PC-3 (cell line): ENCODE measurements around the gene LRRC8A.
"Not testable (repeated sequence)": the region's sequence is repeated elsewhere in the genome, so short reads cannot be mapped to it uniquely, and the experiment has no call there.

ENCODE experiments used
- CTCF ChIP-seq: fragments of 300-600 bp; sonication (generic); conservative IDR thresholded peaks from 2 replicates; pipeline ENCODE4 v1.5.1; 2017; ENCODE audit warnings: antibody characterized with exemption, low read depth, mild to moderate bottlenecking, low read length
- EZH2 ChIP-seq: fragments of 300-600 bp; sonication (generic); IDR thresholded peaks from one replicate; pipeline ENCODE4 v1.6.1; 2017; ENCODE audit warnings: antibody characterized with exemption, mild to moderate bottlenecking, low read length; ENCODE audit not compliant: unreplicated experiment
- EZH2phosphoT487 ChIP-seq: fragments of 300-600 bp; sonication (generic); IDR thresholded peaks from 2 replicates; pipeline ENCODE4 v1.6.1; 2018; ENCODE audit warnings: mild to moderate bottlenecking, antibody characterized with exemption, low read length, borderline replicate concordance

- TF ChIP-seq CTCF, EZH2, EZH2phosphoT487: not testable (repeated sequence)
Observed at GRCh38 chr9:128961403-128961802, 79.5 kb downstream of the LRRC8A start.
